GM21360 (cell line): ENCODE data around the gene ZNF568.

Experiments
- ATAC-seq: cut with Tn5 transposase; IDR thresholded peaks from one replicate; pipeline ENCODE4 v1.9.1; 2021; ENCODE audit warnings: mild to moderate bottlenecking, moderate library complexity; ENCODE audit not compliant: unreplicated experiment

The ZNF568 gene

DNA sequence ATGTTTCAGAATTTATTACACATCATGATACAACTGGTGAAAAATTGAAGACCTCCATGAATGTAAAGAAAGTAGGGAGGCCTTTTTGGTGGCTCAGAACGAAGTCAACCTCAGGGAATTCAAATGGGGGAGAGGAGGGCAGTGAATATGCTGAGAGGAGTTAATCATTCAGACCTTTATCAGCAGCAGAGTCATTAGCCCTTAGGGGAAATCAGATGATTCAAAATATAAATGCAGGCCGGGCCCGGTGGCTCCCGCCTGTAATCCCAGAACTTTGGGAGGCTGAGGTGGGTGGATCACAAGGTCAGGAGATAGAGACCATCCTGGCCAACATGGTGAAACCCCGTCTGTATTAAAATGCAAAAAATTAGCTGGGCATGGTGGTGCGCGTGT, 81.7 kb downstream of the ZNF568 start:
- ATAC-seq = no peak

DNA sequence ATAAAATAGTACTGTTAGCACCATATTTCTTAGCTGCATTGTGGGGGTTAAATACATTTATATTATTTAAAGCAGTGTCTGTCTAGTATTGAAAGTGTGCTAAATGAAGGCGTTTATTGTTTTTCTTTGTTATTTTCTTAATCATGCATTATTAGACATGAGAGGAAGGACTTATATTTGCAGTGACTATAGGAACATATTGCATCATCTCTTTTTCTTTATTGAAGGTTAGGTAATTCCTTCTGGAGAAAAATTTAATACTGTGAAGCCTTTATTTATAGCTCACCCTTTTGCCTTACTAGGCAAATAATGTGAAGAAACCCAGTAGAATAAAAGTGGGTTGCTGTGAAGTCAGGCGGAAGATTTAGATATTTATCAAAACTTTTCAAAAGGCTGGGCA, 83.2 kb downstream of the ZNF568 start:
- ATAC-seq = no peak

DNA sequence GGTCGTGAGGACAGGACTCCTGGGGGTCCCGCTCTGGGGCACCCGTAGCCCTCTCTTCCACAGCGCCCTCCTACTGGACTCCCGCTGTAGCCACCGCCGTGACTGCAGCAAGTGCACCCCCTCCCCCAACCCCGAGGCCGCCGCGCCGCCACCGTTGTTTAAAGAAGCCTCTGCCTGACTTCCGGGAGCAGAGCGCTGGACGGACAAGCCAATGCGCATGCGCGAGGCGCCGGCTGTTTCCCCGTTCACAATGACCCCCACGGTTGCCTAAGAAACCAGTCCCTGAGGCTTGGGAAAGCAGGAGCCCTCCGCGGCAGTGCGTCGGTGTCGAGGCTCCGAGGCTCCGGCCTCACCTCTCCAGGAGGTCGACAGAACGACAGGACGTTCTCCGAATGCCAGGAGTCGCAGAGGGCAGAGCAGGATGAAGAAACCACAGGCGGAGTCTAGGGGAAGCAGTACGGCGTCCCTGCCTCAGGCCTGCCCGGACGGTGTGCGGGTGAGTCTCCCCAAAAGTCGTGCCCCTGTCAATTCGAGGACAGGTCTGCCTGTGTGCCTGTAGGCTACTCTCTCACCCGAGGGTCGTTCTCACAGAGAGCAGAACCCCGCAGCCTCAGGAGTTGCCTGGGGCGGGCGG, 91.6 kb downstream of the ZNF568 start:
- no peak for ATAC-seq

DNA sequence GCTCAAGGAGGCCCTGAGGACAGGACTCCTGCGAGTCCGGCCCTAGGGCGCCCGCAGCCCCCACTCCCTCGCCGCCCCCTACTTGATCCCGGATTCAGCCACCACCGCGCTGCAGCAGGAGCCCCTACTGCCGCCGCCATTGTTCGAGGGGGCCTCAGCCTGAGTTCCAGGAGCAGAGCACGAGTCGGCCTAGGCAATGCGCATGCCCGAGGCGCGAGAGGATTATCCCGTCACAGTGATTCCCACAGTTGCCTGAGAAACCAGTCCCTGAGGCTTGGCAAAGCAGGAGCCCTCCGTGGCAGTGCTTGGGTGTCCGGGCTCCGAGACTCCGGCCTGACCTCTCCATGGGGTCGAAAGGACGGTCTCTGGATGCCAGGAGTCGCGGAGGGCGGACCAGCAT, 93.7 kb downstream of the ZNF568 start:
- ATAC-seq = no peak

DNA sequence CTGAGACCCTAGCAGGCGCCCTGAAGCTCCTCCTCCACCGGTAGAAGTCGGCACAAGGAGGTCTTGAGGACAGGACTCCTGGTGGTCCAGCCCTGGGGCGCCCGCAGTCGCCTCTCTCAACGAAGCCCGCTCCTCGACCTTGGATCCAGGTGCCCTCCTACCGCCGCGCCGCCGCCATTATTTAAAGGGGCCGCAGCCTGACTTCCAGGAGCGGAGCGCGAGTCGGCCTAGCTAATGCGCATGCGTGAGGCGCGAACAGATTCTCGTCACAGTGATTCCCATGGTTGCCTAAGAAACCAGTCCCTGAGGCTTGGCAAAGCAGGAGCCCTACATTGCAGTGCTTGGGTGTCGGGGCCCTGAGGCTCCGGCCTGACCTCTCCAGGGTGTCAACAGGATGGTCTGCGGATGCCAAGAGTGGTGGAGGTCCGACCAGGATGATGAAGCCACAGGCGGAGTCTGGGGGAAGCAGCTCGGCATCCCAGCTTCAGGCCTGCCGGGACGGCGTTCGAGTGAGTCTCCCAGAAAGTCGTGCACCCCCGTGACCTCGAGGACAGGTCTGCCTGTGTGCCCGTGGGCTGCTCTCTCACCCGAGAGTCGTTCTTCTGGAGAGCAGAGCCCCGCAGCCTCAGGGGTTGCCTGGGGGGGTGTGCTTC, 96.1 kb downstream of the ZNF568 start:
- ATAC-seq = no peak

DNA sequence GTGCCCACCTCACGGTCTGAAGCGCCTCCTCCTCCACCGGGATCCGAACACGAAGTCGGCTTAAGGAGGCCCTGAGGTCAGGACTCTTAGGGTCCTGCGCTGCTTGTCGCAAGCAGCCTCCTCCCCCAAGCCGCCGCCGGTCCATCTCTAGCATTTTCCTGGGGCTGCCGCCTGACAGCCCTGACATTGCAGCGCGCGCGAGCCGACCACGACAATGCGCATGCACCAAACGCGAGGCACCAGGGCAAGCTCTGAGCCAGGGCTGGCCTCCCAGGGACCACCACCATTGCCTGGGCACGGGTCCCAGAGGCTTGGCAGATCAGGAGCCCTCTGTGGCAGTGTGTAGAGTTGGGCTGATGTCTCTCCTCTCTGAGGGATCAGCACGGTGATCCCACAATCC, 98.3 kb downstream of the ZNF568 start:
- ATAC-seq = no peak

DNA sequence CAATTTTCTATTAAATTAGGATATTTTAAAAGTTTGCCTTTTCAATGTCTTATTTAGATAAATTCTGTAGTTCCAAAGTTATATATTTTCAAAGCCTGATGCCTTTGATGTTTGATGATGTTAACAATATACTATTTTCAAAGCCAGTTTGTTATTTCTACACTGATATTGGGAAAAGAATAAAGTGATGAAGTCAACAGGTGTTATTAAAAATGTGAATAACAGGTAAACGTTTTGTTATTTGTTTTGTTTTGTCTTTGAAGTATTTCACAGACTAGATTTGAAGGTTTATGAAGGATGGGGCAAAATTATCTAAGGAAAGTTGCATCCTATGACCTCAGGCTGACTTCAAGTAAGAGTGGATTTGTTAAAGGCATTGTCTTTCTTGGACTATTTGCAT, 129.0 kb downstream of the ZNF568 start:
- ATAC-seq = no peak
